DND-41 (cell line): ENCODE results near the gene PHOSPHO2.

Experiments
- EZH2 ChIP-seq: IDR thresholded peaks from 3 replicates; pipeline ENCODE4 v1.6.1; 2012; ENCODE audit warnings: borderline replicate concordance, low read depth, mild to moderate bottlenecking, moderate library complexity, low read length, inconsistent platforms; ENCODE audit not compliant: severe bottlenecking
- TF ChIP-seq, protein P1 (sequence below): IDR thresholded peaks from 2 replicates; pipeline ENCODE4 v1.5.1; 2012; ENCODE audit warnings: borderline replicate concordance, low read length, moderate library complexity, mild to moderate bottlenecking; ENCODE audit not compliant: poor library complexity, severe bottlenecking; ENCODE audit errors: extremely low read depth

DNA sequence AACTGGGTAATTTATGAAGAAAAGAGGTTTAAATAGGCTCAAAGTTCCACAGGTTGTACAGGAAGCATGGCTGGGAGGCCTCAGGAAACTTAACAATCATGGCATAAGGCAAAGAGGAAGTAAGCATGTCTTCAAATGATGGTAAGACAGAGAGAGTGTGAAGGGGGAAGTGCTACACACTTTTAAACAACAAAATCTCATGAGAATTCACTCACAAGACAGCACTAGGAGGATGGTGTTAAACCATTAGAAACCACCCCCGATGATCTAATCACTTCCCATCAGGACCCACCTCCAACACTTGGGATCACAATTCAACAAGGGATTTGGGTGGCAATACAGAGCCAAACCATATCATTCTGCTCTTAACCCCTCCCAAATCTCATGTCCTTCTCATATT lies 34.9 kb upstream of the PHOSPHO2 start:
- no peak for TF ChIP-seq EZH2
- TF ChIP-seq, protein P1, sequence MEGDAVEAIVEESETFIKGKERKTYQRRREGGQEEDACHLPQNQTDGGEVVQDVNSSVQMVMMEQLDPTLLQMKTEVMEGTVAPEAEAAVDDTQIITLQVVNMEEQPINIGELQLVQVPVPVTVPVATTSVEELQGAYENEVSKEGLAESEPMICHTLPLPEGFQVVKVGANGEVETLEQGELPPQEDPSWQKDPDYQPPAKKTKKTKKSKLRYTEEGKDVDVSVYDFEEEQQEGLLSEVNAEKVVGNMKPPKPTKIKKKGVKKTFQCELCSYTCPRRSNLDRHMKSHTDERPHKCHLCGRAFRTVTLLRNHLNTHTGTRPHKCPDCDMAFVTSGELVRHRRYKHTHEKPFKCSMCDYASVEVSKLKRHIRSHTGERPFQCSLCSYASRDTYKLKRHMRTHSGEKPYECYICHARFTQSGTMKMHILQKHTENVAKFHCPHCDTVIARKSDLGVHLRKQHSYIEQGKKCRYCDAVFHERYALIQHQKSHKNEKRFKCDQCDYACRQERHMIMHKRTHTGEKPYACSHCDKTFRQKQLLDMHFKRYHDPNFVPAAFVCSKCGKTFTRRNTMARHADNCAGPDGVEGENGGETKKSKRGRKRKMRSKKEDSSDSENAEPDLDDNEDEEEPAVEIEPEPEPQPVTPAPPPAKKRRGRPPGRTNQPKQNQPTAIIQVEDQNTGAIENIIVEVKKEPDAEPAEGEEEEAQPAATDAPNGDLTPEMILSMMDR = no peak
